MM.1S (cell line): ENCODE results near the gene TRIM38.
"Not testable (repeated sequence)": the region's sequence is repeated elsewhere in the genome, so short reads cannot be mapped to it uniquely, and the experiment has no call there.

Experiments used
- DNase-seq: peaks from one replicate; pipeline ENCODE4 v3.0.0-alpha.2; 2015
- H2AFZ ChIP-seq: fragments of 300-600 bp; sonication (generic); 2 replicates; pipeline ENCODE4 v1.6.0; 2016; ENCODE audit warnings: antibody characterized with exemption, low read length
- H3F3A ChIP-seq: fragments of 300-600 bp; sonication (generic); 2 replicates; pipeline ENCODE4 v1.6.1; 2016; ENCODE audit warnings: mild to moderate bottlenecking, antibody characterized with exemption, low read length, moderate library complexity, mixed read lengths; ENCODE audit not compliant: insufficient read depth
- H3K27ac ChIP-seq: fragments of 300-600 bp; sonication (generic); 2 replicates; pipeline ENCODE4 v1.5.1; 2016; ENCODE audit warnings: mild to moderate bottlenecking, low read length
- H3K27me3 ChIP-seq: fragments of 300-600 bp; sonication (generic); replicated peaks from 2 replicates; pipeline ENCODE4 v1.6.0; 2016; ENCODE audit warnings: low read length; ENCODE audit not compliant: insufficient read depth
- H3K36me3 ChIP-seq: fragments of 300-600 bp; sonication (generic); replicated peaks from 2 replicates; pipeline ENCODE4 v1.6.1; 2016; ENCODE audit warnings: mild to moderate bottlenecking, low read length, mixed read lengths; ENCODE audit not compliant: insufficient read depth
- H3K4me1 ChIP-seq: fragments of 300-600 bp; sonication (generic); 2 replicates; pipeline ENCODE4 v1.6.1; 2016; ENCODE audit warnings: low read length, mixed read lengths
- H3K4me2 ChIP-seq: fragments of 300-600 bp; sonication (generic); 2 replicates; pipeline ENCODE4 v1.6.0; 2016; ENCODE audit warnings: low read depth, low read length
- H3K4me3 ChIP-seq: fragments of 300-600 bp; sonication (generic); 2 replicates; pipeline ENCODE4 v1.5.1; 2016; ENCODE audit warnings: low read length, mixed read lengths
- H3K79me2 ChIP-seq: fragments of 300-600 bp; sonication (generic); 2 replicates; pipeline ENCODE4 v1.6.1; 2016; ENCODE audit warnings: mixed run types, low read length, mixed read lengths
- H3K9ac ChIP-seq: fragments of 300-600 bp; sonication (generic); 2 replicates; pipeline ENCODE4 v1.6.1; 2016; ENCODE audit warnings: low read length, mixed read lengths
- H3K9me2 ChIP-seq: fragments of 300-600 bp; sonication (generic); replicated peaks from 2 replicates; pipeline ENCODE4 v1.6.1; 2016; ENCODE audit warnings: mild to moderate bottlenecking, low read length, mixed read lengths; ENCODE audit not compliant: insufficient read depth
- H3K9me3 ChIP-seq: fragments of 300-600 bp; sonication (generic); replicated peaks from 2 replicates; pipeline ENCODE4 v1.6.1; 2016; ENCODE audit warnings: mild to moderate bottlenecking, low read length, mixed read lengths; ENCODE audit not compliant: insufficient read depth
- H4K20me1 ChIP-seq: fragments of 300-600 bp; sonication (generic); 2 replicates; pipeline ENCODE4 v1.6.1; 2016; ENCODE audit warnings: mild to moderate bottlenecking, low read length, moderate library complexity, mixed read lengths; ENCODE audit not compliant: insufficient read depth
- EZH2 ChIP-seq: fragments of 300-600 bp; sonication (generic); optimal IDR thresholded peaks from 2 replicates; pipeline ENCODE3; 2017; ENCODE audit warnings: low read depth, mild to moderate bottlenecking, antibody characterized with exemption, low read length, mixed read lengths
- EZH2phosphoT487 ChIP-seq: fragments of 300-600 bp; sonication (generic); IDR thresholded peaks from 2 replicates; pipeline ENCODE4 v1.6.1; 2018; ENCODE audit warnings: antibody characterized with exemption, low read length
- TF ChIP-seq, protein P1 (sequence below): fragments of 300-600 bp; sonication (generic); IDR thresholded peaks from 2 replicates; pipeline ENCODE4 v1.5.1; 2016; ENCODE audit warnings: antibody characterized with exemption, low read length, mixed read lengths

TRIM38 gene

DNA sequence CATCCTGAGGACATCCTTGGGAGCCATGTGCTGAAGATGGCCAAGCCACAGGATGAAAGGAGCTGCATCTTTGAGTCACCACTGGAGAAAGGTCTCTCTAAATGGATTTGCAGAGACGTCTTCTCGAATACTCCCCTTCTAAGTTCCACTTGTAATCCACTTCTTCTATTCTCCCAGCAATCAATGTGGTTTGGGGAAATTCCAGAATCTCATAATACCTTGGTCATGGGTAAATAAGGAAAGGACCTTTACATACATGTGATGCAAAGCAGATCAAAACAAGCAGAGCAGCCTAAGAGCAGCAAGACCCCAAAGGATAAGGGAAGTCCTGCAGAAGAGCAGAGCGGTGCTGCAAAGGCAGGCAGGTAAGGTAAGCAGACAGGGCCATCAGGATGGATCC is 35.3 kb downstream of the TRIM38 start:
- no peak overlapping the region for H2AFZ ChIP-seq
- no peak overlapping the region for H3K4me2 ChIP-seq
- H3K9me2 ChIP-seq, result no peaks in the 10 kb centered on the region
- TF ChIP-seq EZH2, result no peak
- TF ChIP-seq, protein P1, sequence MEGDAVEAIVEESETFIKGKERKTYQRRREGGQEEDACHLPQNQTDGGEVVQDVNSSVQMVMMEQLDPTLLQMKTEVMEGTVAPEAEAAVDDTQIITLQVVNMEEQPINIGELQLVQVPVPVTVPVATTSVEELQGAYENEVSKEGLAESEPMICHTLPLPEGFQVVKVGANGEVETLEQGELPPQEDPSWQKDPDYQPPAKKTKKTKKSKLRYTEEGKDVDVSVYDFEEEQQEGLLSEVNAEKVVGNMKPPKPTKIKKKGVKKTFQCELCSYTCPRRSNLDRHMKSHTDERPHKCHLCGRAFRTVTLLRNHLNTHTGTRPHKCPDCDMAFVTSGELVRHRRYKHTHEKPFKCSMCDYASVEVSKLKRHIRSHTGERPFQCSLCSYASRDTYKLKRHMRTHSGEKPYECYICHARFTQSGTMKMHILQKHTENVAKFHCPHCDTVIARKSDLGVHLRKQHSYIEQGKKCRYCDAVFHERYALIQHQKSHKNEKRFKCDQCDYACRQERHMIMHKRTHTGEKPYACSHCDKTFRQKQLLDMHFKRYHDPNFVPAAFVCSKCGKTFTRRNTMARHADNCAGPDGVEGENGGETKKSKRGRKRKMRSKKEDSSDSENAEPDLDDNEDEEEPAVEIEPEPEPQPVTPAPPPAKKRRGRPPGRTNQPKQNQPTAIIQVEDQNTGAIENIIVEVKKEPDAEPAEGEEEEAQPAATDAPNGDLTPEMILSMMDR, result no peak
- TF ChIP-seq EZH2phosphoT487, result no peak
- H3K36me3 ChIP-seq, result no peaks in the 10 kb centered on the region
- H3F3A ChIP-seq, result peaks cover 2% of the 10 kb centered on the region; the same call in 1 of the 2 replicates
- no peaks in the 10 kb centered on the region for H4K20me1 ChIP-seq
- DNase-seq, result no peak
- peaks cover 8% of the 10 kb centered on the region; the same call in 1 of the 2 replicates for H3K4me1 ChIP-seq
- no peak overlapping the region for H3K4me3 ChIP-seq
- H3K27ac ChIP-seq, result no peak overlapping the region
- H3K9ac ChIP-seq, result no peak overlapping the region
- H3K27me3 ChIP-seq, result no peaks in the 10 kb centered on the region
- no peaks in the 10 kb centered on the region for H3K9me3 ChIP-seq
- 0 out of 2 replicates have a peak, but pooled peaks cover 2% of the 10 kb centered on the region for H3K79me2 ChIP-seq

DNA sequence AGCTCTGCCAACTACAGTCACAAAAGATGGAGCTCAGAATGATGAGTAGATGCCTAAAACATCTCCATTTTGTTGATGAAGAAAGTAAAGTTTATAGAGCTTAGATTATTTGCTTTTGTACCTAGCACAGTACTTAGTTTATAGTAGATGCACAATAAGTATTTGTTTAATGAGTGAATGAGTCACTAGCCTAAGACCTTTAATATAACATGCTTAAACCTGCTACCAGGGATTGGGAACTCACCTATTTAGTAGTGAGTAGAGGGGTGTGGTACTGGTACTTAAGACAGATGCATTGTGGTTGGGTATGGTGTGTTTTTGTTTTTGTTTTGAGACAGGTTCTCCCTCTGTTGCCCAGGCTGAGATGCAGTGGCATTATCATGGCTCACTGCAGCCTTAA is 35.8 kb downstream of the TRIM38 start:
- Histone ChIP-seq H3K36me3 (no peaks in the 10 kb centered on the region), H3K9ac (no peak overlapping the region), H3K4me1 (peaks cover 8% of the 10 kb centered on the region; the same call in 1 of the 2 replicates), H3K79me2 (0 out of 2 replicates have a peak, but pooled peaks cover 2% of the 10 kb centered on the region), H2AFZ (no peak overlapping the region), H3F3A (no peaks in the 10 kb centered on the region), H3K9me2 (no peaks in the 10 kb centered on the region), H3K9me3 (no peaks in the 10 kb centered on the region), H3K4me2 (no peak overlapping the region), H3K27ac (no peak overlapping the region), H4K20me1 (no peaks in the 10 kb centered on the region), H3K4me3 (no peak overlapping the region), H3K27me3 (no peaks in the 10 kb centered on the region)
- DNase-seq, result no peak
- TF ChIP-seq EZH2phosphoT487 (no peak), EZH2 (no peak)
- TF ChIP-seq, protein P1, result no peak

DNA sequence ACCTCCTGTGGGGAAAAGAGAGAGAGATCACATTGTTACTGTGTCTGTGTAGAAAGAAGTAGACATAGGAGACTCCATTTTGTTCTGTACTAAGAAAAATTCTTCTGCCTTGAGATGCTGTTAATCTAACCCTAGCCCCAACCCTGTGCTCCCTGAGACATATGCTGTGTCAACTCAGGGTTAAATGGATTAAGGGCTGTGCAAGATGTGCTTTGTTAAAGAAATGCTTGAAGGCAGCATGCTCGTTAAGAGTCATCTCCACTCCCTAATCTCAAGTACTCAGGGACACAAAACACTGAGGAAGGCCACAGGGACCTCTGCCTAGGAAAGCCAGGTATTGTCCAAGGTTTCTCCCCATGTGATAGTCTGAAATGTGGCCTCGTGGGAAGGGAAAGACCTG is 36.6 kb downstream of the TRIM38 start:
- not testable (repeated sequence) for H3K36me3 ChIP-seq, DNase-seq, H3F3A ChIP-seq, H3K27ac ChIP-seq, H3K79me2 ChIP-seq, H3K27me3 ChIP-seq, H3K4me1 ChIP-seq, H3K9me2 ChIP-seq, H3K4me3 ChIP-seq, H3K4me2 ChIP-seq, H3K9ac ChIP-seq, H3K9me3 ChIP-seq, H4K20me1 ChIP-seq, H2AFZ ChIP-seq

DNA sequence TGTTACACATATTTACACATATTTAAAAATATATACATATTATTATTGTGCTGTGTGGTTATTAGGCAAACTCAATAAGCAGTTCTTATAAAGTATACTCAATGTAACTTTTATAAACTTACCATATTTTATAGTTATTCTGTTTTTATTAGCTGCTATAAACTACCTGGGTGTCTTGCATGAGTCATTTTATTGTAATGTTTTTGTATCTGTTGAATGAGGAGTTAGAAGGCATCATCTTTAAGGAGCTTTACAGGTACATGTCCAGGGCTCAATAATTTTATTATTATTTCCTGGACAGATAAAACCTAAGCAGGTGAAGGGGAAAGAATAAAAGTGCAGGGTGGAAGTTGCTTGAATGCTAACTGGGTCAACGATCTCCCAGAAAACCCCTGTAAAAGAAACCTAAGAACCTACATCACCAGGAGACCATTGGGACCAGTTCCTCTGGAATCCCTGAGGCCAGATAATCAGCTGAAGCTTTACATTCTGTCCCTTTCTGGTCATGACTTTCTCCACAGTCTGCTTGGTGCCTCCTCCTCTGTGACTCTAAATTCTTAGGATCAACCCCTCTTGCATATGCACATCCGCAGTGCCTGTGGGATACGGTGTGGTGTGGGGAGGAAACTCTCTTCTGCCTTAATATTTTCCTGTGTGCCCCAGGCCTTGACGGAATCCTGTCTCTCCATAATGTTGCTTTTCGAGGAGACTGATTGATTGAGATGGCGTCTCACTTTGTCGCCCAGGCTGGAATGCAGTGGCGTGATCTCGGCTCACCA is 38.0 kb downstream of the TRIM38 start:
- TF ChIP-seq EZH2phosphoT487 (no peak), EZH2 (no peak)
- TF ChIP-seq, protein P1, result no peak
- no peaks in the 10 kb centered on the region for H4K20me1 ChIP-seq
- no peaks in the 10 kb centered on the region for H3F3A ChIP-seq
- H3K9ac ChIP-seq, result no peak overlapping the region
- DNase-seq, result no peak
- H3K27ac ChIP-seq, result no peak overlapping the region
- no peak overlapping the region for H2AFZ ChIP-seq
- H3K79me2 ChIP-seq, result no peaks in the 10 kb centered on the region
- H3K4me3 ChIP-seq, result no peak overlapping the region
- H3K4me1 ChIP-seq, result no peaks in the 10 kb centered on the region
- no peak overlapping the region for H3K4me2 ChIP-seq
- no peaks in the 10 kb centered on the region for H3K9me3 ChIP-seq
- H3K36me3 ChIP-seq, result no peaks in the 10 kb centered on the region
- no peaks in the 10 kb centered on the region for H3K9me2 ChIP-seq
- no peaks in the 10 kb centered on the region for H3K27me3 ChIP-seq
